ENCODE measurements around the gene TOGARAM2. TPM values are rescaled to one million over a fixed set of nuclear protein-coding genes. Genes with fewer than 3 reads are reported as not detected.

The TOGARAM2 gene
- total RNA-seq, 1 donor from 2014 or later: 0.23 TPM

- no peaks in the 10 kb centered on the region for H3K36me3 Mint-ChIP-seq (ENCODE audit: low read depth, unreplicated experiment)
- DNase-seq (ENCODE audit: low spot score): no peak
- TF ChIP-seq CTCF (IDR thresholded peaks at IDR 0.05; ENCODE audit: unreplicated experiment): no peak
- peaks cover 4% of the 10 kb centered on the region for H3K27me3 Mint-ChIP-seq (ENCODE audit: unreplicated experiment)
- no peaks in the 10 kb centered on the region for H3K4me1 Mint-ChIP-seq (ENCODE audit: unreplicated experiment)
- no peak overlapping the region for H3K27ac Mint-ChIP-seq (ENCODE audit: unreplicated experiment)
- H3K9me3 Mint-ChIP-seq (ENCODE audit: unreplicated experiment): no peaks in the 10 kb centered on the region
- no peak overlapping the region for H3K4me3 Mint-ChIP-seq (ENCODE audit: unreplicated experiment)
These were observed 19.9 kb downstream of the TOGARAM2 start for GRCh38 chr2:29000956-29001355.

- Mint-ChIP-seq H3K27me3 (ENCODE audit: unreplicated experiment) (peaks cover 4% of the 10 kb centered on the region), H3K4me1 (ENCODE audit: unreplicated experiment) (no peaks in the 10 kb centered on the region), H3K9me3 (ENCODE audit: unreplicated experiment) (no peaks in the 10 kb centered on the region), H3K27ac (ENCODE audit: unreplicated experiment) (no peak overlapping the region), H3K36me3 (ENCODE audit: low read depth, unreplicated experiment) (no peaks in the 10 kb centered on the region), H3K4me3 (ENCODE audit: unreplicated experiment) (no peak overlapping the region)
- no peak for DNase-seq (ENCODE audit: low spot score)
- no peak for TF ChIP-seq CTCF (IDR thresholded peaks at IDR 0.05; ENCODE audit: unreplicated experiment)
These were observed 20.7 kb downstream of the TOGARAM2 start for GRCh38 chr2:29001806-29002205.

- no peak overlapping the region for H3K4me3 Mint-ChIP-seq (ENCODE audit: unreplicated experiment)
These were observed 23.7 kb downstream of the TOGARAM2 start for GRCh38 chr2:29004755-29005154.

GRCh38 chr2:29005331-29005730, 24.2 kb downstream of the TOGARAM2 start:
- Mint-ChIP-seq H3K9me3 (ENCODE audit: unreplicated experiment) (no peaks in the 10 kb centered on the region), H3K36me3 (ENCODE audit: low read depth, unreplicated experiment) (no peaks in the 10 kb centered on the region), H3K4me3 (ENCODE audit: unreplicated experiment) (no peak overlapping the region), H3K4me1 (ENCODE audit: unreplicated experiment) (no peaks in the 10 kb centered on the region), H3K27me3 (ENCODE audit: unreplicated experiment) (no peaks in the 10 kb centered on the region), H3K27ac (ENCODE audit: unreplicated experiment) (no peak overlapping the region)
- TF ChIP-seq CTCF (IDR thresholded peaks at IDR 0.05; ENCODE audit: unreplicated experiment): no peak
- DNase-seq (ENCODE audit: low spot score): no peak

More at GRCh38 chr2:29004755-29005154, 23.7 kb downstream of the TOGARAM2 start:
- DNase-seq (ENCODE audit: low spot score): no peak
- peaks cover under 1% of the 10 kb centered on the region for H3K27me3 Mint-ChIP-seq (ENCODE audit: unreplicated experiment)
- no peaks in the 10 kb centered on the region for H3K9me3 Mint-ChIP-seq (ENCODE audit: unreplicated experiment)
- H3K4me1 Mint-ChIP-seq (ENCODE audit: unreplicated experiment): no peaks in the 10 kb centered on the region
- no peak overlapping the region for H3K27ac Mint-ChIP-seq (ENCODE audit: unreplicated experiment)
- no peak for TF ChIP-seq CTCF (IDR thresholded peaks at IDR 0.05; ENCODE audit: unreplicated experiment)
- H3K36me3 Mint-ChIP-seq (ENCODE audit: low read depth, unreplicated experiment): no peaks in the 10 kb centered on the region

- H3K4me1 Mint-ChIP-seq (ENCODE audit: unreplicated experiment): peaks cover 1% of the 10 kb centered on the region
- H3K27ac Mint-ChIP-seq (ENCODE audit: unreplicated experiment): no peak overlapping the region
These were observed 25.2 kb downstream of the TOGARAM2 start for GRCh38 chr2:29006092-29006979.

More at GRCh38 chr2:29006092-29006979, 25.2 kb downstream of the TOGARAM2 start:
- no peak for TF ChIP-seq CTCF (IDR thresholded peaks at IDR 0.05; ENCODE audit: unreplicated experiment)
- no peak for DNase-seq (ENCODE audit: low spot score)
- Mint-ChIP-seq H3K27me3 (ENCODE audit: unreplicated experiment) (peaks cover under 1% of the 10 kb centered on the region), H3K4me3 (ENCODE audit: unreplicated experiment) (no peak overlapping the region), H3K9me3 (ENCODE audit: unreplicated experiment) (no peaks in the 10 kb centered on the region), H3K36me3 (ENCODE audit: low read depth, unreplicated experiment) (no peaks in the 10 kb centered on the region)
